Loucy (cell line): ENCODE data around the gene ARHGAP4.

Source experiments
- H2AFZ ChIP-seq: fragments of 200-600 bp; sonication (generic); 2 replicates; pipeline ENCODE4 v1.6.0; 2016; ENCODE audit warnings: antibody characterized with exemption, mild to moderate bottlenecking, low read length, moderate library complexity
- H3F3A ChIP-seq: fragments of 200-600 bp; 2 replicates; pipeline ENCODE4 v1.6.0; 2016; ENCODE audit warnings: antibody characterized with exemption, low read depth, mild to moderate bottlenecking
- H3K27me3 ChIP-seq: fragments of 200-600 bp; sonication (generic); 2 replicates; pipeline ENCODE4 v1.6.1; 2014; ENCODE audit warnings: low read length, mild to moderate bottlenecking; ENCODE audit not compliant: insufficient read depth, poor library complexity, severe bottlenecking
- H3K36me3 ChIP-seq: fragments of 200-600 bp; sonication (generic); 2 replicates; pipeline ENCODE4 v1.6.1; 2016; ENCODE audit warnings: low read length; ENCODE audit not compliant: insufficient read depth
- H3K4me1 ChIP-seq: fragments of 200-600 bp; sonication (generic); 2 replicates; pipeline ENCODE4 v1.5.1; 2014; ENCODE audit warnings: low read length, mild to moderate bottlenecking; ENCODE audit not compliant: insufficient read depth, poor library complexity, severe bottlenecking
- H3K4me2 ChIP-seq: fragments of 200-600 bp; sonication (generic); 2 replicates; pipeline ENCODE4 v1.6.0; 2014; ENCODE audit warnings: antibody characterized with exemption, low read length, low read depth, mild to moderate bottlenecking; ENCODE audit not compliant: poor library complexity, severe bottlenecking
- H3K4me3 ChIP-seq: fragments of 200-600 bp; sonication (generic); 2 replicates; pipeline ENCODE4 v1.5.1; 2014; ENCODE audit warnings: low read length, mild to moderate bottlenecking, mixed read lengths; ENCODE audit not compliant: poor library complexity, severe bottlenecking
- H3K79me2 ChIP-seq: fragments of 200-600 bp; sonication (generic); 2 replicates; pipeline ENCODE4 v1.6.1; 2014; ENCODE audit warnings: low read length; ENCODE audit not compliant: insufficient read depth
- H3K9ac ChIP-seq: fragments of 200-600 bp; sonication (generic); 2 replicates; pipeline ENCODE4 v1.6.0; 2014; ENCODE audit warnings: mild to moderate bottlenecking, low read depth, low read length, moderate library complexity; ENCODE audit not compliant: poor library complexity, severe bottlenecking
- H3K9me2 ChIP-seq: fragments of 200-600 bp; sonication (generic); replicated peaks from 2 replicates; pipeline ENCODE4 v1.6.1; 2016; ENCODE audit warnings: low read depth, low read length, mixed read lengths
- H3K9me3 ChIP-seq: fragments of 200-600 bp; sonication (generic); 2 replicates; pipeline ENCODE4 v1.6.1; 2014; ENCODE audit warnings: mild to moderate bottlenecking, antibody characterized with exemption, low read length, low read depth; ENCODE audit not compliant: insufficient read depth
- H4K20me1 ChIP-seq: fragments of 200-600 bp; sonication (generic); 2 replicates; pipeline ENCODE4 v1.6.0; 2014; ENCODE audit warnings: antibody characterized with exemption, low read length, mild to moderate bottlenecking; ENCODE audit not compliant: insufficient read depth, poor library complexity, severe bottlenecking
- EZH2phosphoT487 ChIP-seq: fragments of 200-600 bp; IDR thresholded peaks from 2 replicates; pipeline ENCODE4 v1.6.1; 2018; ENCODE audit warnings: antibody characterized with exemption, mild to moderate bottlenecking, moderate library complexity, borderline replicate concordance
- TF ChIP-seq, protein P1 (sequence below): fragments of 200-600 bp; sonication (generic); conservative IDR thresholded peaks from 2 replicates; pipeline ENCODE4 v1.5.1; 2014; ENCODE audit warnings: mild to moderate bottlenecking, antibody characterized with exemption, low read length

The ARHGAP4 gene

DNA sequence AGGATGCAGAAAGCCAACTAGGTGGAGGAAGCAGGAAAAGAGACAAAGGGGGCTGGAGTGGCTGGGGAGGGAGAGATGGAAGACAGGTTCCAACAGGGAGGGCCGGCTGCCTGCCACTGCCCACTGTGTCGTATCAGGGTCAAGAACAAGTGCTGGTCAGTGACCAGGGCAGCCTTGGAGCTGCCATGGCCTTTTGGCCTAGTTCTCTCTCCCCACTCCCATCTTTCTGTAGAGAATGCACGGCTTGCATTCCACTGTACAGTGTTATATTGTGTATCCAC is 52.0 kb downstream of the ARHGAP4 start:
- Histone ChIP-seq H3K4me1 (peaks cover 15% of the 10 kb centered on the region), H3K4me2 (no peak overlapping the region), H3F3A (no peaks in the 10 kb centered on the region), H4K20me1 (no peaks in the 10 kb centered on the region), H3K4me3 (no peak overlapping the region), H3K9me3 (no peaks in the 10 kb centered on the region), H3K79me2 (no peaks in the 10 kb centered on the region), H3K9me2 (no peaks in the 10 kb centered on the region), H3K27me3 (no peaks in the 10 kb centered on the region), H3K36me3 (no peaks in the 10 kb centered on the region), H3K9ac (no peak overlapping the region), H2AFZ (no peak overlapping the region)
- TF ChIP-seq, protein P1, sequence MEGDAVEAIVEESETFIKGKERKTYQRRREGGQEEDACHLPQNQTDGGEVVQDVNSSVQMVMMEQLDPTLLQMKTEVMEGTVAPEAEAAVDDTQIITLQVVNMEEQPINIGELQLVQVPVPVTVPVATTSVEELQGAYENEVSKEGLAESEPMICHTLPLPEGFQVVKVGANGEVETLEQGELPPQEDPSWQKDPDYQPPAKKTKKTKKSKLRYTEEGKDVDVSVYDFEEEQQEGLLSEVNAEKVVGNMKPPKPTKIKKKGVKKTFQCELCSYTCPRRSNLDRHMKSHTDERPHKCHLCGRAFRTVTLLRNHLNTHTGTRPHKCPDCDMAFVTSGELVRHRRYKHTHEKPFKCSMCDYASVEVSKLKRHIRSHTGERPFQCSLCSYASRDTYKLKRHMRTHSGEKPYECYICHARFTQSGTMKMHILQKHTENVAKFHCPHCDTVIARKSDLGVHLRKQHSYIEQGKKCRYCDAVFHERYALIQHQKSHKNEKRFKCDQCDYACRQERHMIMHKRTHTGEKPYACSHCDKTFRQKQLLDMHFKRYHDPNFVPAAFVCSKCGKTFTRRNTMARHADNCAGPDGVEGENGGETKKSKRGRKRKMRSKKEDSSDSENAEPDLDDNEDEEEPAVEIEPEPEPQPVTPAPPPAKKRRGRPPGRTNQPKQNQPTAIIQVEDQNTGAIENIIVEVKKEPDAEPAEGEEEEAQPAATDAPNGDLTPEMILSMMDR, result no peak
- no peak for TF ChIP-seq EZH2phosphoT487

DNA sequence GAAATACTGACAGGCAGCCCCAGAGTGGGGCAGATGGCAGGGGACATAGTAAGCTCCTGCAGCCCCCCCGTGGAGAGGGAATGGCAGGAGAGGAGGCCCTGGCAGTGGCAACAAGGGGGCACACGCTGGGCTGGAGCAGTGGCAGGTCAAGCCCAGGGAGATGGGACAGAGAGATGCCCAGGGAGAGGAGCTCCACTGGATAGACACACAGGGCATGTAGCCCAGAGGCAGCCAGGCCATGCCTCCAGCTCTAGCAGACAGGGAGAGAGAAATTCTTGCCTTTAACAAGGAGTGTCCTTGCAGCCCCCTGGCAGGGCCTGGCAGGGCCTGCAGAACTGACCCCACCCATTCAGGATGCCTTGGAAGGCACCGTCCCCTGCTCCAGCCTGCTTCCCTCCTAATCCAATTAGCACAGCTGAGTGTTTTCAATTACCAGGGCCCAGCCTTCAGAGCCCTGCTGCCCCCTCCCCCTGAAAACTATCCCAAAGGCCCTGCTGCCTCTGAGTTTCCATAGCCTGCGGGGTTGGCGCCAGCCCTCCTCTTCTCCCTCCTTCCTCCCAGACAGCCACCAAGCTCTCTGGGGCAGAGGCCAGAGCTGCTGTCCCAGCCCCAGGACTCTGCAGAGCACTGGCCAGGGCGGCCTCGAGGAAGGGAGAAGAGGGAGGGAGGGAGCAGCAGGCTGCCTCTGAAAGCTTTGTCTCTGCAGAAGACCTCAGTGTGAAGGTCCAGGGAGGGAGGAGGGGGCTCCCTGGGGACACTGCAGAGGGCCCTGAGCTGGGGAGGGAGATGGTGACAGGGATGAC is 52.6 kb downstream of the ARHGAP4 start:
- H3K4me1 ChIP-seq, result peaks cover 10% of the 10 kb centered on the region
- H3K9ac ChIP-seq, result no peak overlapping the region
- no peaks in the 10 kb centered on the region for H3K9me3 ChIP-seq
- H3K4me2 ChIP-seq, result no peak overlapping the region
- no peaks in the 10 kb centered on the region for H3K79me2 ChIP-seq
- TF ChIP-seq EZH2phosphoT487, result no peak
- TF ChIP-seq, protein P1, result no peak
- no peaks in the 10 kb centered on the region for H3K36me3 ChIP-seq
- H3K27me3 ChIP-seq, result no peaks in the 10 kb centered on the region
- H3K9me2 ChIP-seq, result no peaks in the 10 kb centered on the region
- no peak overlapping the region for H2AFZ ChIP-seq
- H3K4me3 ChIP-seq, result no peak overlapping the region
- H3F3A ChIP-seq, result no peaks in the 10 kb centered on the region
- no peaks in the 10 kb centered on the region for H4K20me1 ChIP-seq

- Histone ChIP-seq H3K9me3 (no peaks in the 10 kb centered on the region), H4K20me1 (no peaks in the 10 kb centered on the region), H3K36me3 (no peaks in the 10 kb centered on the region), H3F3A (no peaks in the 10 kb centered on the region), H3K79me2 (no peaks in the 10 kb centered on the region), H3K4me3 (no peak overlapping the region), H3K4me2 (no peak overlapping the region), H3K9me2 (no peaks in the 10 kb centered on the region), H3K27me3 (no peaks in the 10 kb centered on the region), H3K9ac (no peak overlapping the region), H3K4me1 (no peaks in the 10 kb centered on the region), H2AFZ (no peak overlapping the region)
- TF ChIP-seq EZH2phosphoT487, result no peak
- TF ChIP-seq, protein P1, result no peak
Measured at GRCh38 chrX:153871946-153872878, 53.9 kb downstream of the ARHGAP4 start.
